GM10266 (cell line): ENCODE results near the gene SMIM32.

Experiments used
- DNase-seq: peaks from one replicate; pipeline ENCODE4 v3.0.0; 2012; ENCODE audit errors: extremely low spot score
- CTCF ChIP-seq: IDR thresholded peaks from 2 replicates; pipeline ENCODE4 v1.5.1; 2012; ENCODE audit warnings: mild to moderate bottlenecking, low read depth; ENCODE audit not compliant: control insufficient read depth, insufficient read depth; ENCODE audit errors: missing control alignments

The SMIM32 gene

GRCh38 chr5:136186796-136187195 is 6.2 kb downstream of the SMIM32 start:
- TF ChIP-seq CTCF = no peak
- DNase-seq = no peak

- TF ChIP-seq CTCF = no peak
- DNase-seq = no peak
Measured at GRCh38 chr5:136185974-136186665, 6.8 kb downstream of the SMIM32 start.

GRCh38 chr5:136182618-136183017 is 10.3 kb downstream of the SMIM32 start:
- DNase-seq = no peak
- TF ChIP-seq CTCF = no peak

GRCh38 chr5:136174021-136174659 is 18.8 kb downstream of the SMIM32 start:
- peak; percentile 73 for TF ChIP-seq CTCF
- DNase-seq = peak; percentile 41

- no peak for TF ChIP-seq CTCF
- DNase-seq = no peak
Measured at GRCh38 chr5:136169218-136169617, 23.7 kb downstream of the SMIM32 start.

GRCh38 chr5:136166909-136167308 is 26.1 kb downstream of the SMIM32 start:
- TF ChIP-seq CTCF = no peak
- DNase-seq = no peak

GRCh38 chr5:136164226-136164625 is 28.7 kb downstream of the SMIM32 start:
- no peak for DNase-seq
- TF ChIP-seq CTCF = no peak
